HL-60 (cell line): Measurements from ENCODE around the gene NGLY1.

Experiments used
- DNase-seq, 2 experiments: peaks; one replicate each; pipeline ENCODE4 v3.0.0-alpha.2; 2010 to 2020; ENCODE audit warnings: low read depth in 1 of 2, low spot score in 1 of 2
- H3K27ac ChIP-seq: fragments of 250-450 bp; sonication (Bioruptor Pico); replicated peaks from 2 replicates; pipeline ENCODE4 v1.5.1; 2020; ENCODE audit warnings: mild to moderate bottlenecking, moderate library complexity
- H3K27me3 ChIP-seq: fragments of 250-450 bp; sonication (Bioruptor Pico); 2 replicates; pipeline ENCODE4 v1.5.1; 2021; ENCODE audit warnings: mild to moderate bottlenecking, moderate library complexity; ENCODE audit not compliant: insufficient read depth, poor library complexity, severe bottlenecking
- H3K4me3 ChIP-seq: replicated peaks from 2 replicates; pipeline ENCODE4 v1.5.1; 2011; ENCODE audit warnings: mild to moderate bottlenecking, control low read depth, low read length; ENCODE audit not compliant: insufficient read depth
- GABPA ChIP-seq: IDR thresholded peaks from 2 replicates; pipeline ENCODE4 v1.6.1; 2012; ENCODE audit warnings: low read depth
- POLR2AphosphoS5 ChIP-seq: IDR thresholded peaks from 2 replicates; pipeline ENCODE4 v1.6.1; 2012; ENCODE audit warnings: low read depth
- SPI1 ChIP-seq: IDR thresholded peaks from 2 replicates; pipeline ENCODE4 v1.6.1; 2012; ENCODE audit warnings: low read depth, mild to moderate bottlenecking, borderline replicate concordance
- TF ChIP-seq, protein P1 (sequence below): IDR thresholded peaks from 2 replicates; pipeline ENCODE4 v1.6.1; 2012; ENCODE audit warnings: low read depth; ENCODE audit not compliant: insufficient replicate concordance
- TF ChIP-seq, protein P2 (sequence below): IDR thresholded peaks from one replicate; pipeline ENCODE4 v1.5.1; 2011; ENCODE audit warnings: low read length, control low read depth, inconsistent platforms; ENCODE audit not compliant: insufficient read depth

The NGLY1 gene

DNA sequence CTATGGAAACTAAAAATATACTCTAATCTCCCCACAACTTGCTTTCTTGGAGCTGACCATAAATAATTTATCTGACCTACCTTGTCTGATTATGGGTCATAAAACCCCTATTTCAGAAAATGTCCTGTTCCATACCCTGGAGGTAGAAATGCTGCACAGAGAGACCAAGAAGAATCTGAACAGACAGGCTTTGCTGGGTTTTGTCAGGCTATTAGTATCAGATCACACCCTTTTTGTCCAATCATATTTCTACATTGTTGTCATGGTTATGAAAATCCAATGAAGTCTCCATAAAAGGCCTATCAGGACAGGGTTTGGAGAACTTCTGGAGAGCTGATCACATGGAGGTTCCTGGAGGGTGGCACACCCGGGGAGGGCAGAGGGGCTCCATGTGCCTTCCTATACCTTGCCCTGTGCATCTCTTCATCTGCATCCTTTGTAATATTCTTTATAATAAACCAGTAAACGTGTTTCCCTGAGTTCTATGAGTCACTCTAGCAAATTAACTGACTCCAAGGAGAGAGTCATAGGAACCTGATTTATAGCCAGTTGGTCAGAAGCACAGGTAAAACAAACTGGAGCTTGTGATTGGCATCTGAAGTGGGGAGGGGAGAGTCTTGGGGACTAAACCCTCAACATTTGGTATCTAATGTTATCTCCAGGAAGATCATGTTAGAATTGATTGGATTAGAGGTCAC lies 58.1 kb downstream of the NGLY1 start:
- Histone ChIP-seq H3K4me3 (no peak overlapping the region), H3K27me3 (no peaks in the 10 kb centered on the region), H3K27ac (no peak overlapping the region)
- DNase-seq = no peak
- TF ChIP-seq, protein P1, sequence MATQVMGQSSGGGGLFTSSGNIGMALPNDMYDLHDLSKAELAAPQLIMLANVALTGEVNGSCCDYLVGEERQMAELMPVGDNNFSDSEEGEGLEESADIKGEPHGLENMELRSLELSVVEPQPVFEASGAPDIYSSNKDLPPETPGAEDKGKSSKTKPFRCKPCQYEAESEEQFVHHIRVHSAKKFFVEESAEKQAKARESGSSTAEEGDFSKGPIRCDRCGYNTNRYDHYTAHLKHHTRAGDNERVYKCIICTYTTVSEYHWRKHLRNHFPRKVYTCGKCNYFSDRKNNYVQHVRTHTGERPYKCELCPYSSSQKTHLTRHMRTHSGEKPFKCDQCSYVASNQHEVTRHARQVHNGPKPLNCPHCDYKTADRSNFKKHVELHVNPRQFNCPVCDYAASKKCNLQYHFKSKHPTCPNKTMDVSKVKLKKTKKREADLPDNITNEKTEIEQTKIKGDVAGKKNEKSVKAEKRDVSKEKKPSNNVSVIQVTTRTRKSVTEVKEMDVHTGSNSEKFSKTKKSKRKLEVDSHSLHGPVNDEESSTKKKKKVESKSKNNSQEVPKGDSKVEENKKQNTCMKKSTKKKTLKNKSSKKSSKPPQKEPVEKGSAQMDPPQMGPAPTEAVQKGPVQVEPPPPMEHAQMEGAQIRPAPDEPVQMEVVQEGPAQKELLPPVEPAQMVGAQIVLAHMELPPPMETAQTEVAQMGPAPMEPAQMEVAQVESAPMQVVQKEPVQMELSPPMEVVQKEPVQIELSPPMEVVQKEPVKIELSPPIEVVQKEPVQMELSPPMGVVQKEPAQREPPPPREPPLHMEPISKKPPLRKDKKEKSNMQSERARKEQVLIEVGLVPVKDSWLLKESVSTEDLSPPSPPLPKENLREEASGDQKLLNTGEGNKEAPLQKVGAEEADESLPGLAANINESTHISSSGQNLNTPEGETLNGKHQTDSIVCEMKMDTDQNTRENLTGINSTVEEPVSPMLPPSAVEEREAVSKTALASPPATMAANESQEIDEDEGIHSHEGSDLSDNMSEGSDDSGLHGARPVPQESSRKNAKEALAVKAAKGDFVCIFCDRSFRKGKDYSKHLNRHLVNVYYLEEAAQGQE = no peak

DNA sequence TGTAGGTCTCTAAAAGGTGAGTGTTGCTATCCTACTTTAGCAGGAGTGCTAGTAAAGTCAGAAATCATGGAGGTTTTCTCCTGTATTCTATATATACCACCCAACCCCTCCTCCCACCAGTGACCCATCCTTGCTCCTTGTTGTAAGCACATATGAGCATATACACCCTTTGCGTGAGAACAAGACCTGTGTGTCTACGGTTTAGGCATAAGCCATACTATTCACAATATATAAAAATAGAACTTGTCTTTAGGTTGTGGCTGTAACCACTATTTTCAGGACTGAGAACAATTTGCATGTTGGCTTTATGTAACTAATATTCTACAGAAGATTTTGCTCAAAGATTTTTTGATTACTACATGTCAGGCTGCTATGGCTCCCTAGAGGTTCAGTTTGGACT lies 59.4 kb downstream of the NGLY1 start:
- Histone ChIP-seq H3K27me3 (no peaks in the 10 kb centered on the region), H3K27ac (no peak overlapping the region), H3K4me3 (no peak overlapping the region)
- TF ChIP-seq SPI1 = no peak
- TF ChIP-seq POLR2AphosphoS5 = no peak
- no peak for TF ChIP-seq GABPA
- TF ChIP-seq, protein P1 = no peak
- TF ChIP-seq, protein P2, sequence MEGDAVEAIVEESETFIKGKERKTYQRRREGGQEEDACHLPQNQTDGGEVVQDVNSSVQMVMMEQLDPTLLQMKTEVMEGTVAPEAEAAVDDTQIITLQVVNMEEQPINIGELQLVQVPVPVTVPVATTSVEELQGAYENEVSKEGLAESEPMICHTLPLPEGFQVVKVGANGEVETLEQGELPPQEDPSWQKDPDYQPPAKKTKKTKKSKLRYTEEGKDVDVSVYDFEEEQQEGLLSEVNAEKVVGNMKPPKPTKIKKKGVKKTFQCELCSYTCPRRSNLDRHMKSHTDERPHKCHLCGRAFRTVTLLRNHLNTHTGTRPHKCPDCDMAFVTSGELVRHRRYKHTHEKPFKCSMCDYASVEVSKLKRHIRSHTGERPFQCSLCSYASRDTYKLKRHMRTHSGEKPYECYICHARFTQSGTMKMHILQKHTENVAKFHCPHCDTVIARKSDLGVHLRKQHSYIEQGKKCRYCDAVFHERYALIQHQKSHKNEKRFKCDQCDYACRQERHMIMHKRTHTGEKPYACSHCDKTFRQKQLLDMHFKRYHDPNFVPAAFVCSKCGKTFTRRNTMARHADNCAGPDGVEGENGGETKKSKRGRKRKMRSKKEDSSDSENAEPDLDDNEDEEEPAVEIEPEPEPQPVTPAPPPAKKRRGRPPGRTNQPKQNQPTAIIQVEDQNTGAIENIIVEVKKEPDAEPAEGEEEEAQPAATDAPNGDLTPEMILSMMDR = no peak
- DNase-seq = no peak

DNA sequence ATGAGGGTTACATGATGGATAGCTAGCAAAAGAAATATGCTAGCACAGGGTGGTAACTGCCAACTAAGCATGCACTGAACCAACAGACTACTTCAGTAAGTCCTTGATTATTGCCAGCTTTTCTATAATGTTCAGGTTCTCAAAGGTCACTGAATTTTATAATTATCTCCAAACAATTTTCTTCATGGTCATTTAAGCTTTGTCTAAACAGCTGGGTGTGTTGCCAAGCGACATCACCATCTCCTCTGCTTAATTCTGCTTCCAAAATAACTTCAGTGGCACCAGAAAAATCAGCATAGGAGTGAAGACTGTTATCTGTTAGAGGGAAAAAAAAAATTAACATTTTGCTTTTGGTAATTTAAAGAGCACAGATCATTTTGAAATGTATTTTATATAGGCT lies 63.9 kb downstream of the NGLY1 start:
- TF ChIP-seq SPI1 = no peak
- TF ChIP-seq, protein P1 = no peak
- no peak for TF ChIP-seq GABPA
- TF ChIP-seq, protein P2 = no peak
- TF ChIP-seq POLR2AphosphoS5 = no peak
- DNase-seq = no peak
- H3K27me3 ChIP-seq = no peaks in the 10 kb centered on the region
- H3K27ac ChIP-seq = no peak overlapping the region
- no peak overlapping the region for H3K4me3 ChIP-seq
